ENCODE results near the gene MMP24. TPM values are rescaled to one million over a fixed set of nuclear protein-coding genes. Genes with fewer than 3 reads are reported as not detected.
A peak's percentile ranks its signal among the peaks of the same experiment; 100 is the strongest.

MMP24 gene
- total RNA-seq, 2 donors from 2014 or later: not detected

DNA sequence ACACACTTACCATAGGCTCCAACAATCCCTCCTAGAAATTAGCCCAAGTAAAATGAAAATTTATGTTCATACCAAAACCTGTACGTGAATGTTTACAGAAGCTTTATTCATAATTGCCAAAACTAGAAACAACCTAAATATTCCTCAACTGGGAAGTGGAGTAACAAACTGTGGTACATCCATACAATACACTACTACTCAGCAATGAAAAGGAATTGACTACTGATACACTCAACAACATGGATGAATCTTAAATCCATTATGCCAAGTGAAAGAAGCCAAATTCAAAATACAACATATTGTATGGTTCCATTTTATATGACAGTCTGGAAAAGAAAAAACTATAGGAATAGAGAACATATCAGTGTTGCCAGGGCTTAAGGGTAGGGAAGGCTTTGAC lies 19.7 kb upstream of the MMP24 start:
- no peaks in the 10 kb centered on the region for H3K9me3 Mint-ChIP-seq
- H3K27ac Mint-ChIP-seq: no peak overlapping the region
- no peaks in the 10 kb centered on the region for H3K36me3 Mint-ChIP-seq
- ATAC-seq: no peak
- DNase-seq (ENCODE audit: low spot score in 2 of 2): no peak

DNA sequence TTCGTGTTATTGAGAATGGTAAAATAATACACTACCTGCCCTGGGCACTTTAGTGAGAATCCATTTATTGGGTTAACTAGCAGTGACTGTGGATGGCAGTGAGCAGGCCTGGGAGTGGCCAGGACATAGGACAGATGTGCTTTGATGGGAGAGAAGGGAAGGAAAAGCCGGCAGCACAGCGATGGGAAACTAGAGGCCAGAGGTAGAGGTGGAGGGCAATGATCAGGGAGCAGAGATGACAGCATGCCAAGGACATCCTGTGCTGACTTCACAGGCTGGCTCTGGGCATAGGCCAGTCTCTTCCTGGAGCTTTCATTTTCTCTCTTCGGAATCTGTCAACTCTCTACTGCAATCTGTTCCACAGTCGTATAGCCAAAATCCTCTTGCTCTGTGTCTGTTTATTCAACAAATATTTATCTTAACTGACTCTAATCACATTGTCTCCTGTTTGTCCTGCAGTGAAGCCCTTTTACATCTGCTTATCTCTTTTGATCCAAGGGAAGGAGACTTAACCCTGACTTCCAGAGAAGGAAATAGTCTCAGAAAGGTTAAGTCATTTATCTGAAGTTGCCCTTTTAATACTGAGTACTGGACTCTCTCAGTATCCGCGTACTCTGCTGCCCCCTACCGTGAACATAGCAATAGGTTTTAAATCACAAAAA lies 18.4 kb upstream of the MMP24 start:
- no peaks in the 10 kb centered on the region for H3K9me3 Mint-ChIP-seq
- peak; percentile 63 to 79 for DNase-seq (ENCODE audit: low spot score in 2 of 2)
- no peak overlapping the region for H3K27ac Mint-ChIP-seq
- no peaks in the 10 kb centered on the region for H3K36me3 Mint-ChIP-seq
- ATAC-seq: peak; percentile 82 to 89

GRCh38 chr20:35215066-35215956 lies 11.2 kb upstream of the MMP24 start:
- H3K27ac Mint-ChIP-seq: peak overlapping the region in 1 of 2 donors; percentile 44
- H3K36me3 Mint-ChIP-seq: no peaks in the 10 kb centered on the region
- DNase-seq (ENCODE audit: low spot score in 2 of 2): no peak
- H3K9me3 Mint-ChIP-seq: no peaks in the 10 kb centered on the region
- ATAC-seq: no peak

- no peak for ATAC-seq
Measured at GRCh38 chr20:35216541-35216940, 9.9 kb upstream of the MMP24 start.

GRCh38 chr20:35223941-35224340 lies 2.5 kb upstream of the MMP24 start:
- no peak overlapping the region for H3K27ac Mint-ChIP-seq
- no peak for DNase-seq (ENCODE audit: low spot score in 2 of 2)
- peak; percentile 50 to 68 for ATAC-seq
- H3K36me3 Mint-ChIP-seq: peaks cover 0 to 8% of the 10 kb centered on the region in 2 donors
- H3K9me3 Mint-ChIP-seq: no peaks in the 10 kb centered on the region

More at GRCh38 chr20:35216541-35216940, 9.9 kb upstream of the MMP24 start:
- Mint-ChIP-seq H3K9me3 (no peaks in the 10 kb centered on the region), H3K36me3 (no peaks in the 10 kb centered on the region), H3K27ac (no peak overlapping the region)
- DNase-seq (ENCODE audit: low spot score in 2 of 2): no peak

- Mint-ChIP-seq H3K36me3 (peaks cover 0 to 14% of the 10 kb centered on the region in 2 donors), H3K27ac (no peak overlapping the region), H3K9me3 (no peaks in the 10 kb centered on the region)
- DNase-seq (ENCODE audit: low spot score in 2 of 2) (no peak), ATAC-seq (no peak)
Measured at GRCh38 chr20:35224536-35224935, 2.0 kb upstream of the MMP24 start.

- ATAC-seq (no peak), DNase-seq (ENCODE audit: low spot score in 2 of 2) (no peak)
- Mint-ChIP-seq H3K9me3 (no peaks in the 10 kb centered on the region), H3K36me3 (peaks cover 0 to 17% of the 10 kb centered on the region in 2 donors), H3K27ac (no peak overlapping the region)
Measured at GRCh38 chr20:35225319-35226125, 968 bp upstream of the MMP24 start.

DNA sequence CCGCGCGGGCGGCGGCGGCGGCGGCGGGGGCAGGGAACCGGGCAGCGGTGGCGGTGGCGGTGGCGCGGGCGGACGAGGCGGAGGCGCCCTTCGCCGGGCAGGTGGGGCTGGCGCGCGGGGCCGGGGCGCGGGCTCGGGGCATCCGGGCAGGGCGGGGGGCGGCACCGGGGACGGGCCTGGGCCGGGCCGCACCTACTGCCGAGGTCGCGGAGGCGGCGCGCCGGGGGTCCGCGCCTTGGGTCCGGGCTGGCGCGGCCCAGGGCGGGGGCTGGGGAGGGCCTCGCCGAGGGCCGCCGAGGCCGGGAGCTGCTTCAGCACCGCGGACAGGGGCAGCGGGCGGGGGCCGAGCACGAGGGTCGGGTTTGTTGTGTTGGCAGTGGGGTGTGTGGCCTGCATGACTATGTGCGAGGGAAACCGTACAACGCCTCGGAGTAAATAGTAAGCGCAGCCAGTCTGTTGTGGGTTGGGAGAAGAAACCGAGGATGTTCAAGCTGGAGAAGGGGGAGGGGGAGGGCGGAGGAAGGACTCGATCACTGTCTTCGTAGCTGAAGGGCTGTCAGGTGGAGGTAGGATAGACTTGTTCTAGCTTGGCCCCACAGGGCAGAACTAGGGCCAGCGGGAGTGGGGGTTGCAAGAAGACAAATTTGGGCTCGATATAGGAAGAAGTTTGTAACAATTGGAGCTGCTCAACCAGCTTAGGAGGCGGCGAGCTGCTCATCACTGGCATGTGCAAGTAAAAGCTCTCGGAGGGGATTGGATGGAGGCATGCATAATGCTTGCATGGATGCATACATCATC lies 593 bp downstream of the MMP24 start:
- H3K36me3 Mint-ChIP-seq: peaks cover 0 to 23% of the 10 kb centered on the region in 2 donors
- ATAC-seq (peak; percentile 64 to 75), DNase-seq (ENCODE audit: low spot score in 2 of 2) (peak in 1 of 2 donors; percentile 63)
- no peaks in the 10 kb centered on the region for H3K9me3 Mint-ChIP-seq
- H3K27ac Mint-ChIP-seq: no peak overlapping the region

GRCh38 chr20:35232575-35232974 lies 6.1 kb downstream of the MMP24 start:
- DNase-seq (ENCODE audit: low spot score in 2 of 2) (no peak), ATAC-seq (no peak)
- Mint-ChIP-seq H3K9me3 (no peaks in the 10 kb centered on the region), H3K36me3 (peaks cover 0 to 24% of the 10 kb centered on the region in 2 donors), H3K27ac (no peak overlapping the region)

GRCh38 chr20:35235881-35236280 lies 9.4 kb downstream of the MMP24 start:
- DNase-seq (ENCODE audit: low spot score in 2 of 2) (no peak), ATAC-seq (no peak)
- Mint-ChIP-seq H3K9me3 (no peaks in the 10 kb centered on the region), H3K27ac (no peak overlapping the region), H3K36me3 (peaks cover 0 to 8% of the 10 kb centered on the region in 2 donors)

- Mint-ChIP-seq H3K36me3 (peaks cover 0 to 3% of the 10 kb centered on the region in 2 donors), H3K27ac (no peak overlapping the region), H3K9me3 (no peaks in the 10 kb centered on the region)
- DNase-seq (ENCODE audit: low spot score in 2 of 2) (no peak), ATAC-seq (no peak)
Measured at GRCh38 chr20:35237486-35237885, 11.0 kb downstream of the MMP24 start.

DNA sequence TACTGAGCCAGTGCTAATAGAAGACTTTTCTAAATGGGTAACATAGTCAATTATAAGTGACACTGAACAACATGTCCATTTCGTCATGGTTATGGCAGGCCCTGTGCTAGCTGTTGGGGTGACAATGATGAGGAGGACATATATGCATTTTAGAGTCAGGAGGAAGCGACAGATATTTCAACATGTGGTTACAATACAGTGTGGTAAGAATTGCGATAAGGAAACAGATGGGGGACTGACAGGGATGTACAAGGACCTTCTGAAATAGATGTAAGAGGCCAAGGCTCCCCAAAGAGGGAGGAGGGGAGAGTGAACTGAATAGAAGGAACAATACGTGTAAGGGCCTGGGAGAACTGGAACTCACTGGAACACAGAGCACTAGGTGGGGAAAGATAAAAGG lies 11.7 kb downstream of the MMP24 start:
- no peaks in the 10 kb centered on the region for H3K36me3 Mint-ChIP-seq
- no peak for ATAC-seq

DNA sequence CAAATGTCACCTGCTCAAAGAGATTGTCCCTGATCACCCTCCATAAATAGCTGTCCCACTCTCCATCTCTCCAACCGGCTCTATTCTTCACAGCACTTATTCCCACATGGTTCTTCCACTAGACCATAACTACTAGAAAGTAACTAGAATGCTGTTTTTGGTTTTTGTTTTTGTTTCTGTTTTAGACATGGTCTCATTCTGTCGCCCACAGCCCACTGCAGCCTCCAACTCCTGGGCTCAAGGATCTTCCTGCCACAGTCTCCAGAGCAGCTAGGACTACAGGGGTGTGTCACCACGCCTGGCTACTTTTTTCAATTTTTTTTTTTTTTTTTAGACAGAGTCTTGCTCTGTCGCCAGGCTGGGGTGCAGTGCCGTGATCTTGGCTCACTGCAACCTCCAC lies 12.2 kb downstream of the MMP24 start:
- ATAC-seq: no peak
- H3K9me3 Mint-ChIP-seq: no peaks in the 10 kb centered on the region

More for the DNA sequence above, 11.7 kb downstream of the MMP24 start:
- H3K27ac Mint-ChIP-seq: no peak overlapping the region
- no peaks in the 10 kb centered on the region for H3K9me3 Mint-ChIP-seq
- no peak for DNase-seq (ENCODE audit: low spot score in 2 of 2)

DNA sequence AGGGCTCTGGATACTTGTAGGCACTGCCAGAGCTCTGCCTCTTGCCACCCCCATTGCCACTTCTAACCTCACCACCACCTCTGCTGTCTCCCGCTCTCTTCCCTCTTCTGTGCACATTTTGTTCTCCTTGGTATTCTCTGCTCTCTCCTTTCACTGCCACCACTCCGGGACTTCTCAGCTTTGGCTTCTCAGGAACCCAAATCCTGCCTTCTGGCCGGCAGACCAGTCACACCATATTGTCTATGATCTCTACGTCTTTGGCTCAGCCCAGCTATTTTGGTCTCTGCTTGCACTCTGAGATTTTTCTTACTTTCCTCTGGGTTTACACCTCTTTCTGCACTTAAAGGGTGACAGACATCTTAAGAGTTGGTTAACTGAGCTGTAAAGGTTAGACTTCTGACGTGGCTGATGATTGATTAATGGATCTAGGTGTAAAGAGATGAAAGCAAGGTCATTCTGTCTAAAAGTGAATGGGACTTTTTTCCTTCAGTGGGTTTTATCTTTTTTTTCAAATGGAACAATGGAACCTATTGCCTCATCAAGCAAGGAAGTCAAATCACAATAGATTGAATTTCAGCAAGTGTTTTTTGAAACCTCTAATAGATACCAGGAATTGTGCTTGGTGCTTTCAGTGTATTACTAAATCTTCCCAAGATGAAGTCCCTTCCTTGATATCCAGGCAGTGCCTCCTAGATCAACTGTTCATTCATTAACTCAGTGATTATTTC lies 13.8 kb downstream of the MMP24 start:
- ATAC-seq (no peak), DNase-seq (ENCODE audit: low spot score in 2 of 2) (no peak)
- no peaks in the 10 kb centered on the region for H3K9me3 Mint-ChIP-seq
- no peaks in the 10 kb centered on the region for H3K36me3 Mint-ChIP-seq
- H3K27ac Mint-ChIP-seq: no peak overlapping the region

More for the DNA sequence above, 12.2 kb downstream of the MMP24 start:
- DNase-seq (ENCODE audit: low spot score in 2 of 2): no peak
- Mint-ChIP-seq H3K36me3 (no peaks in the 10 kb centered on the region), H3K27ac (peak overlapping the region in 1 of 2 donors; percentile 11)

DNA sequence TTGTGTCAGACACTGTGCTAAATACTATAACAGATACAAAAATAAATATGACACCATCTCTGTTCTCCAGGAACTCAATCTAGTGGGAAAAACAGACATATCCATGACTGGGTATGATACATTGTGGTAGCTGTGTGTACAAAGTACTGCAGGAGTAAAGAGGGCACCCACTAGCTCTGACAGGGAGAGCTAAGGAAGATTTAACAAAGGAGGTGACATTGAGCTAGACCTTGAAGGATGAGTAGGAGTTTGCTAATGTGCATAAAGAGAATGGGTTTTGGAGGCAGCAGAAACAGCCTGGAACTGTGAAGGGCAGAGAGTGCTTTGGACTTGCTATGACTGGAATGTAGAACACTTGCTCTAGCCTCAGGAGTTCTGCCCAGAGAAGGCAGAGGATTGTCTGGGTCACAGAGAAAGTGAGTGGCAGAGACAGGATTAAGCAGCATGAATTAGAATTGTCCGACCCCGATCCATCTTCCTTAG lies 14.4 kb downstream of the MMP24 start:
- DNase-seq (ENCODE audit: low spot score in 2 of 2) (no peak), ATAC-seq (no peak)
- Mint-ChIP-seq H3K27ac (no peak overlapping the region), H3K36me3 (no peaks in the 10 kb centered on the region), H3K9me3 (no peaks in the 10 kb centered on the region)
